HG03025 (cell line): ENCODE results near the gene CAPZB.
A peak's percentile ranks its signal among the peaks of the same experiment; 100 is the strongest.
"Not testable (repeated sequence)": the region's sequence is repeated elsewhere in the genome, so short reads cannot be mapped to it uniquely, and the experiment has no call there.

Experiments used
- ATAC-seq: cut with Tn5 transposase; IDR thresholded peaks from one replicate; pipeline ENCODE4 v1.9.1; 2021; ENCODE audit warnings: mild to moderate bottlenecking, moderate library complexity; ENCODE audit not compliant: unreplicated experiment, low FRiP score

The CAPZB gene

GRCh38 chr1:19317126-19317910 is 168.0 kb downstream of the CAPZB start:
- no peak for ATAC-seq

GRCh38 chr1:19315378-19316198 is 169.8 kb downstream of the CAPZB start:
- ATAC-seq = no peak

GRCh38 chr1:19313961-19314882 is 171.1 kb downstream of the CAPZB start:
- ATAC-seq = no peak

GRCh38 chr1:19313636-19313959 is 171.7 kb downstream of the CAPZB start:
- ATAC-seq = no peak

GRCh38 chr1:19312782-19313635 is 172.3 kb downstream of the CAPZB start:
- ATAC-seq = no peak

- ATAC-seq = peak; percentile 62
These were observed 173.2 kb downstream of the CAPZB start, which contains the start of the genes AKR7A2 and SLC66A1 for GRCh38 chr1:19311931-19312781. Gene AKR7A2 (minus strand): TSS chr1:19312144. CDS start chr1:19312124, 20 bp downstream. Gene SLC66A1 (plus strand): TSS chr1:19312326. CDS start chr1:19317678, 5,352 bp downstream.

- ATAC-seq = no peak
These were observed 173.8 kb downstream of the CAPZB start for GRCh38 chr1:19311503-19311930.

- ATAC-seq = no peak
These were observed 174.4 kb downstream of the CAPZB start for GRCh38 chr1:19310720-19311502.

- no peak for ATAC-seq
These were observed 175.3 kb downstream of the CAPZB start for GRCh38 chr1:19310061-19310460.

DNA sequence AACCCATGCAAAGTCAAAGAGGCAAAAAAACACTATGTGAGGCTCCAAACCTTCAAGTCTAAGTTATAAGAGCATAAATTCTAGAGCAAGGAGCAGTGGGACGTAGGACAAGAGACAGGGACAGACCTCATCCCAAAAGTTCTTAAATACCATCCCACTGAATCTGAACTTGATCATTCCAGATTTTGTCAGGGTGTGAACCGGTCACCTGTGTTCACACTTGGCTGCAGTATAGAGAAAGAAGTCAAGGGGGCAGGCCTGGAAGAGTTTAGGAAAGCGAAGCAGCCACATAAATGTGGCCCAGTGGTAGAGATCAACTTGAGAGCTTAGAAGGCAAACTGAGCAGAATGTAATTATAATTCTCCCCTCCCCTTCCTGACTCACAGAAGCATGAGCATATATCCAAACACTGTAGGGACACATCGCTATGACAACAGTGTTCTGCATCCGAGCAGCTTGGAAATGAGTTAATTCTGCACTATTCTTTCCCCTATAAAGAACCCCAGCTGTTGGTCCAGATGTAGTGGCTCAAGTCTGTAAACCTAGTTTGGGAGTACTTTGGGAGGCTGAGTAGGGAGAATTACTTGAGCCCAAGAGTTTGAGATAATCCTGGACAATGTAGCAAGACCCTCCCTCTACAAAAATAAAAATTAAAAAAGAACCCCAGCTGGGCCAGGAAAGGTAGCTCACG is 176.1 kb downstream of the CAPZB start:
- no peak for ATAC-seq

DNA sequence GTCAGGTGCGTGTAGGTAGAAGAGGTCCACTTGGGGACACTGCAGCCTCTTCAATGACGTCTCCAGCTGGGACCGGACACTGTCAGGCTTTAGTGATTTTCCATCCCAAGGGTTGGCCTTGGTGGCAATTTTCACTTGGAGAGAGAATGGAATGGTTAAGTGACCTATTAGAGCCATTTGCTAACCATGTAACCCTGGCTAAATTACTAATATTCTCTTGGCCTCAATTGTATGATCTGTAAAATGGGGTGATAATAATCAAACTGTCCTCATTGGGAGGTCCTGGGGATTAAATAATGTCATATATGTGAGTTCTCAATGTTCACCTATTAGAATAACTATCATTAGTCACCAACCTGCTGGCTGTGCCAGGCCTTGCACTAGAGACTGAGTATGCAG is 176.8 kb downstream of the CAPZB start:
- no peak for ATAC-seq

GRCh38 chr1:19307794-19308508 is 177.4 kb downstream of the CAPZB start:
- ATAC-seq = no peak

DNA sequence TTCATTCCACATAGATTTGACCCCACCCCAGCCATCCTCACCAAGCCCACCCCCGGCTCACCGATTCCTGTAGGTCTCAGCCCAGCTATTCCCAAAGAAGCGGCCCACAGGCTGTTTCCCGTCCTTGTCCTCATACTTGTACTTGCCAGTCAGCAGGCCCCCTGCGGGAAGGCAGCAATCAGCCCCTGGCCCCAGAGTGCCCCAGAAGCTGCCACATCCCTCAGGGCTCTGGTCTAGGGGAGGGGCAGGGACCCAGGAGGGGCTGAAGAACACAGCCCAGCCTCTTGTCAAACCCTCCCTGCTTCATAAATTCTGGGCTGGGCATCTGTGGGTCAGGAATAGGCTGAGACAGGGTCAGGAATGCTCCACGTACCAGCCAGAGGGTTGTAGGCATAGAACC is 178.4 kb downstream of the CAPZB start:
- ATAC-seq = no peak

- no peak for ATAC-seq
These were observed 179.5 kb downstream of the CAPZB start for GRCh38 chr1:19305880-19306279.

- ATAC-seq = not testable (repeated sequence)
These were observed 181.3 kb downstream of the CAPZB start for GRCh38 chr1:19304081-19304480.

DNA sequence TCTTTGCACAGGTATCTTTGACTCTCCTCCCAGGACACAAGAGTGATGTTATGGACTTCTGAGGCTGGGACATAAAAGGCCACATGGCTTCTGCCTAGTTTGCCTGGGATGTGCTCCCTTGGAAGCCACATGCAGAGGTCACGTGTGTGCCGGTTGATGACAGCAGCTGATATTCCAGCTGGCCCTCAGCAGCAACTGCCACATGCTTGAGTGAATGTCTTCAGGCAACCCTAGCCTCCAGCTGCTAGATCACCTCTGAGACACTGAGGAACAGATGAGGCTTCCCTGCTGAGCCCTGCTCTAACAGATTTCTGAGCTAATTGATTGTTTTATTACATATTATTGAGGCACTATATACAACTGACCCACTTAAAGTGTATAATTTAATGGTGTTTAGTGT is 185.1 kb downstream of the CAPZB start:
- no peak for ATAC-seq

- no peak for ATAC-seq
These were observed 190.7 kb downstream of the CAPZB start for GRCh38 chr1:19294638-19295037.
